Measurements from ENCODE around the gene UBTD1.

UBTD1 gene

GRCh38 chr10:97497572-97498075 is 1.1 kb upstream of the UBTD1 start:
- peak; percentile 85 for DNase-seq (ENCODE audit: low spot score)

DNA sequence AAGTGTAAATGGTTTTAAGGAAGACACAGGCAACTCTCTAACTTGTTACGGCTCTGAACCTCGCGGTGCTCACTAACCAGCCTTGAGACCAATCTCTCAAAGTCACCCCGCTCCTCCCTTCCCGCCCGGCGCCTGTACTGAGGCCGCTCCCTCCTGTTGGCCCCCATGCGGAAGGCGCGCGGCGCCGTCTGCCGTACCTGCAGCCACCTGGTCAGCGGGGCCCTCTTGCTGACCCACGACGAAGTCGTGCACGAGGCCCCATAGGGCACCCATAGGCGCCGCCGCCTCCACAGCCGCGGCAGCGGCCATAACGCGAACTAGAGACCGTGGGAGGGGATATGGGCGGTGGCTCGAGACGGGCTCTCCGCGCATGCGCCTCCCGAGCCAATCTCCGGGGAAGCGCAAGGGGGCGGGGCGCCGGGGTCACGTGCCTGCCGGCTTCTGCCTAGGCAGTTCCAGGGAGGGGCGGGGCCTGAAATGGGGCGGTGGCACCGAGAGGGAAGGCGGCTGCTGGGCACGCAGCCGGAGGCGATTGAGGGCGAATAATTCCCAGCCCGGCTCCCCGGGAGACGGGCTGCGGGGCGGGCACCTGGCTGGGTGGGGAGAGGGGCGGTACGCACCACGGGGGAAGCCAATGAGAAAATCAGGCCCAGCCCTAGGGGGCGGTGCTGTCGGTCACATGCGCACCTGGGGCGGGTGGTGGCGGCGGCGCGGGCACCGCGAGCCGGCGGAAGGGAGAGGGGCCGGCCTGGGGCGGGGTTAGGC is 466 bp upstream of the UBTD1 start, which contains the start of gene MMS19:
Gene MMS19, minus strand, starts transcription at position 347 of the 765 bp plus-strand sequence. Its CDS starts 38 bp downstream, at position 309.
- H3K27ac ChIP-seq: peak within 1 kb of the TSS; percentile 66 to 95
- peak within 1 kb of the TSS; percentile 85 for H3K4me3 ChIP-seq
- peak; percentile 100 for DNase-seq (ENCODE audit: low spot score)
- TF ChIP-seq CTCF (IDR thresholded peaks at IDR 0.05): no peak

More at GRCh38 chr10:97497572-97498075, 1.1 kb upstream of the UBTD1 start:
- Histone ChIP-seq H3K4me3 (peak overlapping the region; percentile 85), H3K27ac (peak overlapping the region; percentile 66 to 95)
- no peak for TF ChIP-seq CTCF (IDR thresholded peaks at IDR 0.05)

- peak; percentile 83 for DNase-seq (ENCODE audit: low spot score)
- peak overlapping the region; percentile 66 to 95 for H3K27ac ChIP-seq
- TF ChIP-seq CTCF (IDR thresholded peaks at IDR 0.05): no peak
Observed at GRCh38 chr10:97499561-97500296, 1.0 kb downstream of the UBTD1 start.

DNA sequence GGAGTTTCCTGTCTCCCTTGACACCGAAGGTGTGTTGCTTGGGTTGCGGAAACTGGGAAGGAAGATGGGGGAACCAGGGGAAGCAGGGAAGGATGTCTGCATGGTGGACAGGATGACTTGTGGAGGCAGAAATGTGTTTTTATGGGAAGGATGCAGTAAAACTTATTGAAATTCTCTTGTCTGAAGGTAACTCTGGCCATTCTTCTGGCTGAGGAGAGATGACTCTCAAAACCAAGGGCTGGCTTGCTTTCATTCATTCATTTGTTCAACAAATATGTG is 1.5 kb downstream of the UBTD1 start:
- DNase-seq (ENCODE audit: low spot score): no peak
- peak overlapping the region; percentile 85 for H3K4me3 ChIP-seq
- peak overlapping the region in 1 of 2 donors; percentile 95 for H3K27ac ChIP-seq
- TF ChIP-seq CTCF (IDR thresholded peaks at IDR 0.05): no peak

More at GRCh38 chr10:97499561-97500296, 1.0 kb downstream of the UBTD1 start:
- peak overlapping the region; percentile 85 for H3K4me3 ChIP-seq

DNA sequence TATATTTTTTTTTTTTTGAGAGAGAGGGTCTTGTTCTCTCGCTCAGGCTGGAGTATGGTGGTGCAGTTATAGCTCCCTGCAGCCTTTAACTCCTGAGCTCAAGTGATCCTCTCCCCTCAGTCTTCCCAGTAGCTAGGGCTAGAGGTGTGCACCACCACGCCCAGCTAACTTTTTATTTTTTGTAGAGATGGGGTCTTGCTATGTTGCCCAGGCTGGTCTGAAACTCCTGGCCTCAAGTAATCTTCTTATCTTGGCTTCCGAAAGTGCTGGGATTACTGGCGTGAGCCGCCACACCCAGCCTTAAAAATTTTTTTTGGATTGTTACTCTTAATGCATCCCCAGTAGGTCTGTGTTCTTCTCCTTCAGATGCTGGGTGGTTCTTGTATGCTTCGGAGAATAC is 4.2 kb downstream of the UBTD1 start:
- no peak for DNase-seq (ENCODE audit: low spot score)
- TF ChIP-seq CTCF (IDR thresholded peaks at IDR 0.05): no peak
- Histone ChIP-seq H3K4me3 (no peak overlapping the region), H3K27ac (no peak overlapping the region)

GRCh38 chr10:97503406-97503805 is 4.7 kb downstream of the UBTD1 start:
- H3K27ac ChIP-seq: no peak overlapping the region
- no peak for DNase-seq (ENCODE audit: low spot score)
- TF ChIP-seq CTCF (IDR thresholded peaks at IDR 0.05): no peak
- no peak overlapping the region for H3K4me3 ChIP-seq
